Suprapubic skin (tissue), 3 donors: Measurements from ENCODE around the gene IQGAP2.

Experiments
- EP300 ChIP-seq: sonication (generic); formaldehyde crosslinking; IDR thresholded peaks from one replicate; pipeline ENCODE4 v1.6.1; 2017; ENCODE audit warnings: antibody characterized with exemption
- POLR2A ChIP-seq, 2 donors: fragments of 450-650 bp; IDR thresholded peaks; one replicate each; pipeline ENCODE4 v1.6.1; 2017; ENCODE audit warnings: antibody characterized with exemption in 2 of 2, mild to moderate bottlenecking in 2 of 2, moderate library complexity in 2 of 2
- TF ChIP-seq, protein P1 (sequence below), 2 donors: fragments of 200-600 bp in 1 of 2; fragments of 450-650 bp in 1 of 2; sonication (generic) in 1 of 2; IDR thresholded peaks; one replicate each; pipeline ENCODE4 v1.5.1; 2016 to 2019; ENCODE audit warnings: antibody characterized with exemption in 2 of 2, mild to moderate bottlenecking in 1 of 2, moderate library complexity in 1 of 2

DNA sequence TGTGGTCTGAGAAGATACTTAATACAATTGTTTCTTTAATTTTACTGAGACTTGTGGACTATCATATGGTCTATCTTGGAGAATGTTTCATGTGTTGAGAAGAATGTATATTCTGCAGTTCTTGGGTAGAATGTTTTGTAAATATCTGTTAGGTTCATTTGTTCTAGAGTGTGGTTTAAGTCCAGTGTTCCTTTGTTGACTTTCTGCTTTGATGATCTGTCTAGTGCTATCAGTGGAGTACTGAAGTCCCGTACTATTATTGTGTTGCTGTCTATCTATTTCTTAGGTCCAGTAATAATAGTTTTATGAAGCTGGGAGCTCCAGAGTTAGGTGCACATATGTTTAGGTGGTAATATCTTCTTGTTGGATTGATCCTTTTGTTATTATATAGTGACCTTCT lies 36.1 kb downstream of the IQGAP2 start:
- TF ChIP-seq, protein P1, sequence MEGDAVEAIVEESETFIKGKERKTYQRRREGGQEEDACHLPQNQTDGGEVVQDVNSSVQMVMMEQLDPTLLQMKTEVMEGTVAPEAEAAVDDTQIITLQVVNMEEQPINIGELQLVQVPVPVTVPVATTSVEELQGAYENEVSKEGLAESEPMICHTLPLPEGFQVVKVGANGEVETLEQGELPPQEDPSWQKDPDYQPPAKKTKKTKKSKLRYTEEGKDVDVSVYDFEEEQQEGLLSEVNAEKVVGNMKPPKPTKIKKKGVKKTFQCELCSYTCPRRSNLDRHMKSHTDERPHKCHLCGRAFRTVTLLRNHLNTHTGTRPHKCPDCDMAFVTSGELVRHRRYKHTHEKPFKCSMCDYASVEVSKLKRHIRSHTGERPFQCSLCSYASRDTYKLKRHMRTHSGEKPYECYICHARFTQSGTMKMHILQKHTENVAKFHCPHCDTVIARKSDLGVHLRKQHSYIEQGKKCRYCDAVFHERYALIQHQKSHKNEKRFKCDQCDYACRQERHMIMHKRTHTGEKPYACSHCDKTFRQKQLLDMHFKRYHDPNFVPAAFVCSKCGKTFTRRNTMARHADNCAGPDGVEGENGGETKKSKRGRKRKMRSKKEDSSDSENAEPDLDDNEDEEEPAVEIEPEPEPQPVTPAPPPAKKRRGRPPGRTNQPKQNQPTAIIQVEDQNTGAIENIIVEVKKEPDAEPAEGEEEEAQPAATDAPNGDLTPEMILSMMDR (IDR thresholded peaks at IDR 0.05), result no peak
- no peak for TF ChIP-seq EP300
- TF ChIP-seq POLR2A (IDR thresholded peaks at IDR 0.05), result no peak
